Right atrium auricular region (tissue), 2 donors: ENCODE data around the gene SETDB2. TPM values are rescaled to one million over a fixed set of nuclear protein-coding genes. Genes with fewer than 3 reads are reported as not detected.

Experiments
- DNase-seq: peaks from one replicate; pipeline ENCODE4 v3.0.0-alpha.2; 2019; ENCODE audit warnings: low spot score
- H3K27ac ChIP-seq, 2 donors: fragments of 200-600 bp; sonication (generic); 1 replicate in 1 of 2; 2 replicates in 1 of 2; pipeline ENCODE4 v1.5.1; 2016 to 2019
- H3K27me3 ChIP-seq, 2 donors: fragments of 200-600 bp; sonication (generic); one replicate each; pipeline versions ENCODE4 v1.5.1 to v1.6.0; 2017 to 2019
- H3K36me3 ChIP-seq: fragments of 200-600 bp; sonication (generic); one replicate; pipeline ENCODE4 v1.5.1; 2016
- H3K4me1 ChIP-seq, 2 donors: fragments of 200-600 bp; sonication (generic); one replicate each; pipeline versions ENCODE4 v1.5.1 to v1.6.0; 2017 to 2019
- H3K4me3 ChIP-seq, 2 donors: fragments of 200-600 bp; sonication (generic); 1 replicate in 1 of 2; 2 replicates in 1 of 2; pipeline ENCODE4 v1.5.1; 2017 to 2019; ENCODE audit warnings: mild to moderate bottlenecking in 1 of 2, moderate library complexity in 1 of 2
- H3K9me3 ChIP-seq, 2 donors: fragments of 200-600 bp; sonication (generic); one replicate each; pipeline ENCODE4 v1.5.1; 2019
- CTCF ChIP-seq, 2 donors: fragments of 200-600 bp; sonication (generic); IDR thresholded peaks; one replicate each; pipeline ENCODE4 v1.5.1; 2019; ENCODE audit warnings: antibody characterized with exemption in 2 of 2
- total RNA-seq, 2 donors: library from RNA; depleted of rRNA; stranded (reverse); fragments of >200 nt; gene quantifications; one replicate each; pipeline ENCODE4 v1.1.0, GENCODE V29; 2016

Gene SETDB2
- total RNA-seq, 2 donors from 2014 or later: 7.3 to 12.4 TPM

- no peaks in the 10 kb centered on the region for H3K36me3 ChIP-seq
- H3K9me3 ChIP-seq: no peaks in the 10 kb centered on the region
- H3K4me3 ChIP-seq: no peak overlapping the region
- H3K27ac ChIP-seq: no peak overlapping the region
- H3K27me3 ChIP-seq: no peaks in the 10 kb centered on the region
- H3K4me1 ChIP-seq: no peaks in the 10 kb centered on the region
- TF ChIP-seq CTCF (IDR thresholded peaks at IDR 0.05): no peak
- no peak for DNase-seq
Observed at GRCh38 chr13:49418206-49418605, 25.9 kb upstream of the SETDB2 start.

GRCh38 chr13:49419276-49419675, 24.8 kb upstream of the SETDB2 start:
- H3K9me3 ChIP-seq: no peaks in the 10 kb centered on the region
- H3K4me1 ChIP-seq: no peaks in the 10 kb centered on the region
- H3K27me3 ChIP-seq: no peaks in the 10 kb centered on the region
- DNase-seq: no peak
- H3K4me3 ChIP-seq: no peak overlapping the region
- no peaks in the 10 kb centered on the region for H3K36me3 ChIP-seq
- H3K27ac ChIP-seq: no peak overlapping the region
- no peak for TF ChIP-seq CTCF (IDR thresholded peaks at IDR 0.05)

GRCh38 chr13:49421391-49421790, 22.7 kb upstream of the SETDB2 start:
- Histone ChIP-seq H3K9me3 (no peaks in the 10 kb centered on the region), H3K36me3 (no peaks in the 10 kb centered on the region), H3K27me3 (no peaks in the 10 kb centered on the region), H3K27ac (no peak overlapping the region), H3K4me3 (no peak overlapping the region), H3K4me1 (no peaks in the 10 kb centered on the region)
- DNase-seq: no peak
- TF ChIP-seq CTCF (IDR thresholded peaks at IDR 0.05): no peak

- Histone ChIP-seq H3K36me3 (no peaks in the 10 kb centered on the region), H3K4me1 (no peaks in the 10 kb centered on the region), H3K9me3 (no peaks in the 10 kb centered on the region), H3K27ac (no peak overlapping the region), H3K27me3 (no peaks in the 10 kb centered on the region), H3K4me3 (no peak overlapping the region)
- no peak for DNase-seq
- TF ChIP-seq CTCF (IDR thresholded peaks at IDR 0.05): no peak
Observed at GRCh38 chr13:49424011-49424560, 20.0 kb upstream of the SETDB2 start.

- Histone ChIP-seq H3K4me1 (no peaks in the 10 kb centered on the region), H3K27me3 (no peaks in the 10 kb centered on the region), H3K9me3 (no peaks in the 10 kb centered on the region), H3K27ac (no peak overlapping the region), H3K36me3 (peaks cover 9% of the 10 kb centered on the region), H3K4me3 (no peak overlapping the region)
- DNase-seq: no peak
- TF ChIP-seq CTCF (IDR thresholded peaks at IDR 0.05): no peak
Observed at GRCh38 chr13:49428041-49428763, 15.9 kb upstream of the SETDB2 start.

GRCh38 chr13:49429121-49429520, 15.0 kb upstream of the SETDB2 start:
- H3K9me3 ChIP-seq: no peaks in the 10 kb centered on the region
- H3K36me3 ChIP-seq: peaks cover 9% of the 10 kb centered on the region
- no peaks in the 10 kb centered on the region for H3K27me3 ChIP-seq
- no peaks in the 10 kb centered on the region for H3K4me1 ChIP-seq
- TF ChIP-seq CTCF (IDR thresholded peaks at IDR 0.05): no peak
- no peak for DNase-seq
- H3K4me3 ChIP-seq: no peak overlapping the region
- H3K27ac ChIP-seq: no peak overlapping the region
